ENCODE results near the gene URI1.
A peak's percentile ranks its signal among the peaks of the same experiment; 100 is the strongest.
"Not testable (repeated sequence)": the region's sequence is repeated elsewhere in the genome, so short reads cannot be mapped to it uniquely, and the experiment has no call there.

Gene URI1

DNA sequence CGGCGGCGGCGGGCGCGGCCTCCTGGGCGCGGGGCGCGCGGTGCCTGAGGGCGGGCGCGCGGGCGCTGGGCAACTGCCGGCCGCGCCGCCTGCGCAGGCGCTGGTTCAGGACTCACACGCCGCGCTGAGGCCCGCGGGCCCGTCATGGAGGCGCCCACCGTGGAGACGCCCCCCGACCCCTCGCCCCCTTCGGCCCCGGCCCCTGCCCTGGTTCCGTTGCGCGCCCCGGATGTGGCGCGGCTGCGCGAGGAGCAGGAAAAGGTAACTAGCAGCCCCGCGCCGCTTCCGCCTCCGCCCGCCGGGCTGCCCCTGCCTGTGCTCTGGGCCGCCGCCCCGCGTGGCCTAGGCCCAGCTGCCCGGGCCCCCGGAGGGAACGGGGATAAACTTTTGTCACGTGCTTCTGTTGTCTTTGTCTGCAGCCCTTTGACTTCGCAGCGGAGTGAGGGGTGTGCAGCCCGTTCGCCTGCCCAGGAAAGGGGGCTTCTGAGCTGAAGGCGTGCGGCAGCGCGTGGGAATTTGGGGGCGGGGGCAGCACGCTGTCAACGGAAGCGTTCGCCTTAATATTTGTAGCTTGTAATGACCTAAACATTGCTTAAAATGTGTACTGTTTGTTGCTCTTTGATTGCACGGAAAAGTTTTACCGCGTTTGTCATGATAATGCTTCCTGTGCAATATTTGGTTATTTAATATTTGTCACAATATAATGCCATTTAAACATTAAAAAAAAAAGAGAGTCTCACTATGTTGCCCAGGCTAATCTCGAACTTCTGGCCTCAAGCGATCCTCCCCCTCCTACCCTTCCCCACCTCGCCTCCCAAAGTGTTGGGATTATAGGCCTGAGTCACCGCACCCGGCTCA is 594 bp downstream of the URI1 start:
- DNase-seq, result peak; percentile 40 to 67

GRCh38 chr19:29943615-29944014 is 1.6 kb downstream of the URI1 start:
- DNase-seq, result no peak

DNA sequence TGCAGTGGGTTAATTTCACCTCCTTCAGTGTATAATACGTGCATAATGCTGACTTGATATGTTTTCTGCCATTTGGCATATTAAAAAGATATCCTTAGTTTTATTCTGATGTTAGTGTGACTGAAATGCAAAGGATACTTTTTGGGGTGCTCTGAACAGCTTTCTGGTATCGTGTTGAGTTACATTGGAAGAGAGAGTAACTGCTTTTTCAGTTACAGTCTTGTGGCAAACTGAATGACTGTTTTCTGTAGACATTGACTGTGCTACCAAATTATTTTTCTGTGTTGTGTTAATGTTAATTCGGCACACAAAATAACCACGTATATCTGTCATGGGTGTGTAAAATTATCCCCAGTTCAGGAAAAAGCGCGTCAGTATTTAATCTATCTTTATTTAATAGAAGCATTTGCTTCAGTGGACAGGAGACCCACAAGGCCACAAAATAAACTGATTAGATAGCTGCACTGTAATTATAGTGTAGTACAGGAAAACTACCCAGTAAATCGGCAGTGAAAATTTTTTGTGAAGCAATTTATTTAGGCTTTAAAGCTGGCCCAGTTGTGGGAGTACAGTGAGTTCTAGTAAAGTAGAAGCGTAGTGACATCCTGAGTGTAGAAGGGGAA is 2.5 kb downstream of the URI1 start:
- DNase-seq, result no peak

DNA sequence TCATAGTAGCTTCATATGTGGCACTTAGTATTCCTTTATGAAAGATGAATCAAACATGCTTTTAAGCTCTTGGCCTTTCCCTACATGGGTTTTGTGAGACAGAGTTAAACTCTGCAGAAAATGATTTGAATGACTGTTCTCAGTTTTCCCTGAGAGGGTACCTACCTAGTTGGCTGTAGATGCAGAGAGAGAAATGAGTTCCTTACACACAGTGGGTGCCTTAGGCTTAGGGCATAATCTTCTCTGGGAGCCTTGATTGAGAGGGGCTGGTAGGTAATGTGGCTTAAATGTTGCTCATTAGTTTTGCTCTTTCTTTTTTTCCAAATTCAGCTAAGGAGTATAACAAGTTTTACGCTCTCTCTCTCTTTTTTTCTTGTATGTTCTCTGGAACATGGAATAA is 3.0 kb downstream of the URI1 start:
- no peak for DNase-seq

DNA sequence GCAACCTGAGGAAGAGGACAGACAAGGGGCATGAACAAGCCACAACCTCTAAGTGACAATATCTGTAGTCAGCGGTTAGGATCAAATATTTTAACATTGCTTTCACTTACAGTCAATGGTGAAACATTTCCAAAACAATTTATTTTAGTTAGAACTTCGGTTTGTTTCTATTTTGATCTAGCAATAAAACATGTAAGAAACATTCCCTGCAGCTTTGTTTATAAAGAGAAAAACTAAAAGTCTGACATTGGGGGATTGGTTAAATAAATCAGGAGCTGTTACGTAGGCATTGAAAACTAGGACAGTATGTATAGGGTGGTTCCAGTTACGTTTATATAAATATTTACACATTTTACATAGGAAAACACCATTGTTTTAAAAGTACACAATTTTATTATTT is 3.4 kb downstream of the URI1 start:
- DNase-seq, result no peak

GRCh38 chr19:29946645-29947044 is 4.6 kb downstream of the URI1 start:
- DNase-seq, result no peak

GRCh38 chr19:29947871-29948270 is 5.8 kb downstream of the URI1 start:
- DNase-seq, result no peak

- DNase-seq, result not testable (repeated sequence)
These were observed 6.9 kb downstream of the URI1 start for GRCh38 chr19:29948759-29949470.

GRCh38 chr19:29952177-29952576 is 10.1 kb downstream of the URI1 start:
- no peak for DNase-seq

- peak in 1 of 2 donors; percentile 26 for DNase-seq
These were observed 10.6 kb downstream of the URI1 start for GRCh38 chr19:29952646-29953045.

GRCh38 chr19:29953352-29954247 is 11.6 kb downstream of the URI1 start:
- no peak for DNase-seq

GRCh38 chr19:29956855-29957254 is 14.8 kb downstream of the URI1 start:
- no peak for DNase-seq

- no peak for DNase-seq
These were observed 19.3 kb downstream of the URI1 start for GRCh38 chr19:29961311-29961710.

- DNase-seq, result no peak
These were observed 20.8 kb downstream of the URI1 start for GRCh38 chr19:29962793-29963192.

- DNase-seq, result no peak
These were observed 21.5 kb downstream of the URI1 start for GRCh38 chr19:29963576-29963975.

- no peak for DNase-seq
These were observed 22.1 kb downstream of the URI1 start for GRCh38 chr19:29964171-29964570.

DNA sequence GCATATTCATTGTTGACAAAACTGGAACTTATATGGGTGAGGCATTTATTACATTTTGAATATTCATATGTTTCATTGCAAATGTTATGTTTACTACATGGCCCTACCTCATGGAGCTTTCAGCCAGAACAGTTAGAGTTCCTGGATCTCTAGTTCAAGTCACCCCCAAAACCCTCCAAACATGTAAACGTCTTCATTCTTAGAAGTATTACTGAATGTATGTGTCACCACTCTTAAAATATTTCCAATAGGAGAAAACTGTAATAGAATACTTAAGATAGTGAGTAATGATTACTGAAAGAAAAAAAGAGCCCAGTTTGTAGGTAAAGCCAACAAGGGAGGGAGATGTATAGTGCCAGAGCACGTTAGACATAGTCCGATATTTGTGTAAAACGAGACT is 23.5 kb downstream of the URI1 start:
- DNase-seq, result no peak

DNA sequence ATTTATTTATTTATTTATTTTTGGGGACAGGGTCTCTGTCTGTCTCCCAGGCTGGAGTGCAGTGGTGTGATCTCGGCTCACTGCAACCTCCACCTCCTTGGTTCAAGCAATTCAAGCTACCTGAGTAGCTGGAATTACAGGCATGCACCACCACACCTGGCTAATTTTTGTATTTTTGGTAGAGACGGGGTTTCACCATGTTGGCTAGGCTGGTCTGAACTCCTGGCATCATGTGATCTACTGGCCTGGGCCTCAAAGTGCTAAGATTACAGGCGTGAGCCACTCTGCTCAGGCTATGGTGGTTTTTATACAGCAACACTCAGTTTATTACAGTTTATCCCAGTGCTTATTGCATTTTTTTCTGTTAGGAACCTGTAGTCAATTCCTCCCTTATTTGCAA is 24.1 kb downstream of the URI1 start:
- not testable (repeated sequence) for DNase-seq

DNA sequence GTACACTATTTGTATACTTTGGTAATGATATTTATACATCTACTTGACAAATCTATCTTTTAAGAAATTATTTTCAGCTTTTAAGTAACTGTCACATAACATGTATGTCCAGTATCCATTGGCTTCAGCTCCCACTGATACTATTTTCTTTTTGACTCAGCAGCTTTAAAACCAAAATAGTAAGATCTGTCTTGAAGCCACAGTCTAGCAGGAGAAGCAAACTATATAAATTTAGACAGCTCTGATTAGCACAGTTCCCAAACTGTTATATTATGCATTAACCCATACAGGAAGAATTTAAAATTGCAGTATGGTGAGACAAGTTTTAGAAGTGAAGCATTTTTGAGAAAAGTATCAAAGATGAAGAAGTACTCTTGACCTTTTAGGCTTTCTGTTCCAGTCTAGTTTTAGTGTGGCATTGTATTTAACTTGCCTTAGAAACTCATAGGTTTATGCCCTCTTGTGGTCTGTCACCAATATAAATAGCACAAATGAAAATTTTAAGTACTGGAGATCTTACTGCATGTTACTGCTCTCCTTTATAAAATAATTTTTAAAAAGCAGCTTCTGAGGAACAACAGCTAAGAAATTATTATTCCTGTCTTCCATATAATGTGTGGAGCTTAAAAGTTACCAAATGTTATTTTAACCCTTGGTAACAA is 24.7 kb downstream of the URI1 start:
- no peak for DNase-seq

DNA sequence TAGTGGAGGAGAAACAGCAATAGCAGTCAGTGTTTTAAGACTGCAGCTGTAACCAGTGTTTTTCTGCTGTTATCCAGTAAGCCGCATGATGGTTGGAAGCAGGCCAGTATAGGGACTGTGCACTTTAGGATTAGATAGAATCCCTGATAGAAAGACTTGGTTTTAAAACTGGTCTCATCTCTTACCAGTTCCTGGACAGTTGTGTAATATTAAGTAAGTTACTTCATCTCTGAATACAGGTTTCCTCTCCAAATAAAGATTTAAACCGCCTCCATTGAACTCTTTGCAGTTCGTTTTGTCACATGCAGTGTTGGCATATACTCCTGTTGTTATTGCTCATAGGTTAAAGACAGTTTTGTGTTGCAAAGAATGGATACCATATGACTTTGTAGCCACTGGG is 25.6 kb downstream of the URI1 start:
- peak; percentile 28 to 56 for DNase-seq

DNA sequence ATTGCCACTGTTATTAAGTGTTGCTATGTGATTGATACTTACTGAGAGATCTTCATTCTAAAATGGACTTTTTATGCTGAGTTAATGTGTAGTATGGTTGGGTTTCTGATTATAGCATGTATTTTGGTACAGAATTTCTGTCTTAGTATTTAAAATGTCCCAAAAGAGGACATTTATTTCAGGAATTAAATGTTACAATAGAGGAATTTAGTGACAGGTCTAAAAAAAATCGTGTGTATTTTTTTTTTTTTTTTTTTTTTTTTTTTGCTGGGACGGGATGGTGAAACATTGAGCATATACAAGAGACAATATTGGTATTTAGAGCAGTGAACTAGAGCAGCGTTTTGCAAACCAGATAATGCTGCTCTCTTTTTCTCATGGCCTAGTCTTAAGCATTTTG is 27.9 kb downstream of the URI1 start:
- DNase-seq, result no peak

DNA sequence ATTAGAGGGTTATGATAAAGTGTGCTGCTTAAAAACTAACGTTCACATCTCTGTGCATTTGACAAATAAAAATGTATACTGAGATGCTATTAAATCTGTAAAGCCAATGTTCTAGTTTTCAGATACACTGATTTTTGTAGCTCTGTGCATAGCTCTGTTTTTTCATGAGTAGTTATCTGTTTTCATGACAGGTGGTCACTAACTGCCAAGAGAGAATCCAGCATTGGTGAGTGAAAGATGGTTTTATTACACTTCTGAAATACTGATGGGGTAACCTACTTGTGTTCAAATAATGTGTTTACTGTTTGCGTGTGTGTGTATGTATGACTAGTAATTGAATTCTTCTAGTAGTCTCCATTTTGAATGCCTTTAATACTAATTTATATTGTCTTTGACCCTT is 29.0 kb downstream of the URI1 start:
- DNase-seq, result no peak

Data from inflammatory macrophage (primary cell).